MV-4-11 (cell line): ENCODE results near the gene ZNF235.
"Not testable (repeated sequence)": the region's sequence is repeated elsewhere in the genome, so short reads cannot be mapped to it uniquely, and the experiment has no call there.

ENCODE experiments used
- DNase-seq: peaks from one replicate; lab custom pipeline; 2025; lab: John Stamatoyannopoulos, UW

Gene ZNF235

DNA sequence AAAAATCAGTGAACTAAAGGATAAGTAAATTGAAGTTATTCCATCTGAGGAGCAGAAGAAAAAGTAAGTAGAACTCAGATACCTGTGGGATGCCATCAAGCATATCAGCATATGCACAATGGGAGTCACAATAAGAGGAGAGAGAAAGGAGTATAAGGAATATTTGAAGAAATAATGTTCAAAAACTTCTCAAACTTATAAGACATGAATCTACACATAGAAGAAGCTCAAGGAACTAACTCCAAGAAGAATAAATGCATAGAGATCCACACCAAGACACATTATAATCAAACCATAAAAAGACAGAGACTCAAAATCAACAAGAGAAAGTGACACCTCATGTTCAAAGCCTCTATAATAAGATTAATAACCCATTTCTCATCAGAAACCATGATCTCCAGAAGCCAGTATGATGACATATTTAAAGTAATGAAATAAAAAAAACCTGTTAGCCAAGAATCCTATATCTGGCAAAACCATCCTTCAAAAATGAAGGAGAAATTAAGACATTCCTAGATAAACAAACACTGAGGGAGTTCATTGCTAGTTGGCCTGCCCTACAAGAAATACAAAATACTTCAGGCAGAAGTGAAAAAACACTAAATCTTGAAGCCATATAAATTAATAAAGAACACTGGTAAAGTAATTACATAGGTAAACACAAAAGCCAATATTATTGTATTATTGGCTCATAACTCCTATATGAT, 49.0 kb downstream of the ZNF235 start:
- DNase-seq: no peak

DNA sequence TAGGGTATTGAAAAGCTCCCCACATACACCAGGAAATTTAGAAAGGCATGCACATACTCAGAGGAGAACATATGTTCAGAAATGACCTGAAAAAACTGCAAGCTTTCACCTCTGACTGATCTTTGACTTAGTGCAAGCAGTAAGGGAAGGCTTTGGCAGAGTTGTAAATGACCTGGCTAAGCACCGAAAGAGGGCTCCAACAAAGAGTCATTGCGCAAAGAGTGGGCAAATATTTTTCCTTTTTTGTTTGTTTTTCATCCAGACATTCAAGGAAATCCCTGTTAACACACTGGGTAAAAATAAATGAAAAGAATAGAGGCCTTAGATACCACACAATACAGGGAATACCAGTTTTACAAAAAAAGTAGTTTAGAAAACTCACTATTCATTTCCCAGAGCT, 50.3 kb downstream of the ZNF235 start:
- no peak for DNase-seq

DNA sequence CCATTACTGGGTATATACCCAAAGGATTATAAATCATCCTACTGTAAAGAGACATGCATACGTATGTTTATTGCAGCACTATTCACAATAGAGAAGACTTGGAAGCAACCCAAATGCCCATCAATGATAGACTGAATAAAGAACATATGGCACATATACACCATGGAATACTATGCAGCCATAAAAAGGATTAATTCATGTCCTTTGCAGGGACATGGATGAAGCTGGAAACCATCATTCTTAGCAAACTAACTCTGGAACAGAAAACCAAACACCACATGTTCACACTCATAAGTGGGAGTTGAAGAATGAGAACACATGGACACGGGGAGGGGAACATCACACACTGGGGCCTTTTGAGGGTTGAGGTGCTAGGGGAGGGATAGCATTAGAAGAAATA, 51.4 kb downstream of the ZNF235 start:
- DNase-seq: not testable (repeated sequence)

DNA sequence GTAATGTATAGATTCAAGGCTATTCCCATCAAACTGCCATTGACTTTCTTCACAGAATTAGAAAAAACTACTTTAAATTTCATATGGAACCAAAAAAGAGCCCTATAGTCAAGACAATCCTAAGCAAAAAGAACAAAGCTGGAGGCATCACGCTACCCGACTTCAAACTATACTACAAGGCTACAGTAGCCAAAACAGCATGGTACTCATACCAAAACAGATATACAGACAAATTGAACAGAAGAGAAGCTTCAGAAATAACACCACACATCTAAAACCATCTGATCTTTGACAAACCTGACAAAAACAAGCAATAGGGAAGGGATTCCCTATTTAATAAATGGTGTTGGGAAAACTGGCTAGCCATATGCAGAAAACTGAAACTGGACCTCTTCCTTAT, 52.5 kb downstream of the ZNF235 start:
- not testable (repeated sequence) for DNase-seq

DNA sequence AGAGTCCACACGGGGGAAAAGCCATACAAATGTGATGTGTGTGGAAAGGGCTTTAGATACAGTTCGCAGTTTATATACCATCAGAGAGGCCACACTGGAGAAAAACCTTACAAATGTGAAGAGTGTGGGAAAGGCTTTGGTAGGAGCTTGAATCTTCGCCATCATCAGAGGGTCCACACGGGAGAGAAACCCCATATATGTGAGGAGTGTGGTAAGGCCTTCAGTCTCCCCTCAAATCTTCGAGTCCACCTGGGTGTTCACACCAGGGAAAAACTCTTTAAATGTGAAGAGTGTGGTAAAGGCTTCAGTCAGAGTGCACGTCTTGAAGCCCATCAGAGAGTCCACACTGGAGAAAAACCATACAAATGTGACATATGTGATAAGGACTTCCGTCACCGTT, 68.4 kb downstream of the ZNF235 start:
- no peak for DNase-seq
